GM23338 (cell line): ENCODE results near the gene GNG12. TPM values are rescaled to one million over a fixed set of nuclear protein-coding genes. Genes with fewer than 3 reads are reported as not detected.

Experiments used
- ATAC-seq: fragments of 200-7000 bp; cut with Tn5 transposase; 3 replicates; pipeline ENCODE4 v1.9.1; 2020
- DNase-seq: peaks from one replicate; pipeline ENCODE4 v3.0.0-alpha.2; 2015; ENCODE audit warnings: low spot score
- H2AFZ ChIP-seq: fragments of 200-600 bp; sonication (generic); 2 replicates; pipeline ENCODE4 v1.8.0; 2016; ENCODE audit warnings: antibody characterized with exemption, mild to moderate bottlenecking, moderate library complexity
- H3F3A ChIP-seq: fragments of 200-600 bp; sonication (generic); replicated peaks from 2 replicates; pipeline ENCODE4 v1.8.0; 2017; ENCODE audit warnings: antibody characterized with exemption, mixed run types, low read depth
- H3K27ac ChIP-seq: fragments of 200-600 bp; sonication (generic); 2 replicates; pipeline ENCODE4 v1.6.1; 2016; ENCODE audit warnings: low read depth
- H3K27me3 ChIP-seq: fragments of 200-600 bp; sonication (generic); 2 replicates; pipeline ENCODE4 v1.8.0; 2016; ENCODE audit warnings: mild to moderate bottlenecking, mixed run types, moderate library complexity; ENCODE audit not compliant: insufficient read depth
- H3K36me3 ChIP-seq: fragments of 200-600 bp; sonication (generic); 2 replicates; pipeline ENCODE4 v1.8.0; 2016; ENCODE audit warnings: mild to moderate bottlenecking; ENCODE audit not compliant: insufficient read depth
- H3K4me1 ChIP-seq: fragments of 200-600 bp; sonication (generic); 2 replicates; pipeline ENCODE4 v1.8.0; 2016; ENCODE audit warnings: mild to moderate bottlenecking, moderate library complexity; ENCODE audit not compliant: insufficient read depth
- H3K4me2 ChIP-seq: fragments of 200-600 bp; sonication (generic); 2 replicates; pipeline ENCODE4 v1.7.1; 2017; ENCODE audit warnings: mixed run types
- H3K4me3 ChIP-seq: fragments of 200-600 bp; sonication (generic); 2 replicates; pipeline ENCODE4 v1.6.1; 2016; ENCODE audit warnings: mixed run types
- H3K79me2 ChIP-seq: fragments of 200-600 bp; sonication (generic); replicated peaks from 2 replicates; pipeline ENCODE4 v1.8.0; 2017; ENCODE audit warnings: mild to moderate bottlenecking; ENCODE audit not compliant: insufficient read depth
- H3K9me2 ChIP-seq: fragments of 200-600 bp; sonication (generic); 2 replicates; pipeline ENCODE4 v1.8.0; 2017; ENCODE audit not compliant: insufficient read depth
- H4K20me1 ChIP-seq: fragments of 200-600 bp; sonication (generic); replicated peaks from 2 replicates; pipeline ENCODE4 v1.8.0; 2017; ENCODE audit warnings: mild to moderate bottlenecking; ENCODE audit not compliant: insufficient read depth
- H3K27ac Mint-ChIP-seq: 2 replicates; pipeline ENCODE4 v1.8.0; 2020; ENCODE audit warnings: inconsistent platforms, mild to moderate bottlenecking, moderate library complexity, mixed read lengths
- H3K27me3 Mint-ChIP-seq: 3 replicates; pipeline ENCODE4 v1.8.0; 2022; ENCODE audit warnings: low read depth, mild to moderate bottlenecking, moderate library complexity, mixed read lengths, inconsistent platforms; ENCODE audit not compliant: insufficient read depth, poor library complexity
- H3K36me3 Mint-ChIP-seq: 3 replicates; pipeline ENCODE4 v1.8.0; 2021; ENCODE audit warnings: low read depth, mild to moderate bottlenecking, inconsistent platforms, moderate library complexity, mixed read lengths
- H3K4me1 Mint-ChIP-seq: 3 replicates; pipeline ENCODE4 v1.8.0; 2020; ENCODE audit warnings: mild to moderate bottlenecking, inconsistent platforms, mixed read lengths
- H3K4me3 Mint-ChIP-seq: 3 replicates; pipeline ENCODE4 v1.8.0; 2021; ENCODE audit warnings: moderate library complexity, mild to moderate bottlenecking, inconsistent platforms, mixed read lengths
- H3K9me3 Mint-ChIP-seq: 3 replicates; pipeline ENCODE4 v1.8.0; 2020; ENCODE audit warnings: moderate library complexity, mild to moderate bottlenecking, inconsistent platforms, mixed read lengths
- CREB1 ChIP-seq: fragments of 250-450 bp; sonication (Bioruptor Pico); IDR thresholded peaks from 2 replicates; pipeline ENCODE4 v1.5.0; 2020; ENCODE audit warnings: low read depth, mild to moderate bottlenecking, moderate library complexity
- ETS1 ChIP-seq: IDR thresholded peaks from 2 replicates; pipeline ENCODE4 v1.6.1; 2016; ENCODE audit warnings: antibody characterized with exemption
- EZH2 ChIP-seq: fragments of 200-600 bp; sonication (generic); IDR thresholded peaks from one replicate; pipeline ENCODE4 v1.8.0; 2017; ENCODE audit warnings: antibody characterized with exemption, mild to moderate bottlenecking, low read depth; ENCODE audit not compliant: unreplicated experiment
- EZH2phosphoT487 ChIP-seq: fragments of 200-600 bp; sonication (generic); IDR thresholded peaks from one replicate; pipeline ENCODE4 v1.8.1; 2018; ENCODE audit warnings: antibody characterized with exemption; ENCODE audit not compliant: unreplicated experiment
- JUNB ChIP-seq: IDR thresholded peaks from one replicate; pipeline ENCODE4 v1.6.1; 2016; ENCODE audit warnings: antibody characterized with exemption; ENCODE audit not compliant: unreplicated experiment
- NANOG ChIP-seq: IDR thresholded peaks from 2 replicates; pipeline ENCODE4 v1.6.1; 2016; ENCODE audit warnings: antibody characterized with exemption, borderline replicate concordance
- ZNF114 ChIP-seq: fragments of 250-450 bp; sonication (Bioruptor Pico); IDR thresholded peaks from 2 replicates; pipeline ENCODE4 v1.5.0; 2020; ENCODE audit warnings: mild to moderate bottlenecking, moderate library complexity
- ZNF462 ChIP-seq: fragments of 250-450 bp; sonication (Bioruptor Pico); IDR thresholded peaks from 2 replicates; pipeline ENCODE4 v1.5.0; 2020; ENCODE audit warnings: mild to moderate bottlenecking, moderate library complexity
- polyA plus RNA-seq: library from polyadenylated mRNA; unstranded; fragments of >200 nt; fragmentation: Nextera tagmentation; extraction: Ambion mirVana; gene quantifications from 2 replicates; pipeline ENCODE4 v1.2.1, GENCODE V29; 2016
- total RNA-seq: library from RNA; depleted of rRNA; stranded (reverse); fragments of >200 nt; shearing (Covaris generic); gene quantifications from 2 replicates; pipeline ENCODE4 v1.2.3, GENCODE V29; 2014

Gene GNG12
- total and polyA plus RNA-seq, 2 experiments from 2014 or later: 13.4 to 33.0 TPM

- TF ChIP-seq ZNF462 (CRISPR knock-in tag): no peak
- no peak for TF ChIP-seq JUNB
- TF ChIP-seq CREB1 (CRISPR knock-in tag): no peak
- no peak for TF ChIP-seq EZH2phosphoT487
- no peak for TF ChIP-seq EZH2
Observed at GRCh38 chr1:67674260-67675011, 158.8 kb downstream of the GNG12 start (continued).

- Histone ChIP-seq H3K9me2 (no peaks in the 10 kb centered on the region), H3K4me1 (0 out of 2 replicates have a peak, but pooled peaks cover 8% of the 10 kb centered on the region), H4K20me1 (no peaks in the 10 kb centered on the region), H3K27me3 (no peaks in the 10 kb centered on the region), H3K36me3 (no peaks in the 10 kb centered on the region), H3K4me3 (no peak overlapping the region), H2AFZ (no peak overlapping the region), H3K27ac (no peak overlapping the region), H3K79me2 (no peaks in the 10 kb centered on the region), H3K4me2 (no peak overlapping the region), H3F3A (no peaks in the 10 kb centered on the region)
- no peak overlapping the region for H3K4me3 Mint-ChIP-seq
- H3K27me3 Mint-ChIP-seq: peaks cover 4% of the 10 kb centered on the region
- ATAC-seq: no peak
- H3K4me1 Mint-ChIP-seq: peaks cover 8% of the 10 kb centered on the region
- H3K36me3 Mint-ChIP-seq: no peaks in the 10 kb centered on the region
- no peak overlapping the region for H3K27ac Mint-ChIP-seq
- DNase-seq: no peak
- no peaks in the 10 kb centered on the region for H3K9me3 Mint-ChIP-seq
- TF ChIP-seq ETS1 (no peak), ZNF114 (CRISPR knock-in tag) (no peak), CREB1 (CRISPR knock-in tag) (no peak), NANOG (no peak)
Observed at GRCh38 chr1:67673468-67674201, 159.6 kb downstream of the GNG12 start.
